ENCODE results near the gene GLIS2.

GRCh38 chr16:4352843-4353242 lies 37.0 kb downstream of the GLIS2 start:
- no peak for TF ChIP-seq CTCF (IDR thresholded peaks at IDR 0.05 in 8 of 11, conservative IDR thresholded peaks at IDR 0.05 in 3 of 11)
- peak in 1 of 3 donors; percentile 8 for TF ChIP-seq POLR2AphosphoS5 (IDR thresholded peaks at IDR 0.05)
